GM21619 (cell line): ENCODE measurements around the gene RNF123.

Experiments used
- ATAC-seq: cut with Tn5 transposase; IDR thresholded peaks from one replicate; pipeline ENCODE4 v1.9.1; 2021; ENCODE audit not compliant: unreplicated experiment

RNF123 gene

GRCh38 chr3:49657208-49657915, 32.0 kb upstream of the RNF123 start:
- no peak for ATAC-seq

- no peak for ATAC-seq
These were observed 30.6 kb upstream of the RNF123 start for GRCh38 chr3:49658711-49659110.

GRCh38 chr3:49659756-49660155, 29.6 kb upstream of the RNF123 start:
- ATAC-seq = no peak

GRCh38 chr3:49661281-49661680, 28.1 kb upstream of the RNF123 start:
- no peak for ATAC-seq

GRCh38 chr3:49662021-49662420, 27.3 kb upstream of the RNF123 start:
- no peak for ATAC-seq

- no peak for ATAC-seq
These were observed 26.5 kb upstream of the RNF123 start for GRCh38 chr3:49662720-49663413.

GRCh38 chr3:49663831-49664230, 25.5 kb upstream of the RNF123 start:
- ATAC-seq = no peak

GRCh38 chr3:49664300-49664699, 25.1 kb upstream of the RNF123 start:
- ATAC-seq = no peak

- ATAC-seq = no peak
These were observed 23.4 kb upstream of the RNF123 start for GRCh38 chr3:49665822-49666519.

- ATAC-seq = no peak
These were observed 22.8 kb upstream of the RNF123 start for GRCh38 chr3:49666592-49666991.

- no peak for ATAC-seq
These were observed 21.5 kb upstream of the RNF123 start for GRCh38 chr3:49667701-49668413.

- no peak for ATAC-seq
These were observed 21.0 kb upstream of the RNF123 start for GRCh38 chr3:49668414-49668797.

- ATAC-seq = no peak
These were observed 20.5 kb upstream of the RNF123 start for GRCh38 chr3:49668861-49669260.

- no peak for ATAC-seq
These were observed 20.0 kb upstream of the RNF123 start for GRCh38 chr3:49669352-49669751.

- no peak for ATAC-seq
These were observed 18.4 kb upstream of the RNF123 start for GRCh38 chr3:49670940-49671290.

- ATAC-seq = no peak
These were observed 17.8 kb upstream of the RNF123 start for GRCh38 chr3:49671291-49672288.

GRCh38 chr3:49673121-49673714, 16.1 kb upstream of the RNF123 start:
- ATAC-seq = no peak

GRCh38 chr3:49673715-49674496, 15.5 kb upstream of the RNF123 start, which contains the start of gene APEH:
Gene APEH, plus strand, starts transcription at chr3:49674351. Its CDS starts 51 bp downstream, at chr3:49674402.
- ATAC-seq = peak; percentile 79

- ATAC-seq = peak; percentile 18
These were observed 14.8 kb upstream of the RNF123 start for GRCh38 chr3:49674497-49674983.
